ENCODE measurements around the gene ZCCHC2.
A peak's percentile ranks its signal among the peaks of the same experiment; 100 is the strongest.

ZCCHC2 gene

DNA sequence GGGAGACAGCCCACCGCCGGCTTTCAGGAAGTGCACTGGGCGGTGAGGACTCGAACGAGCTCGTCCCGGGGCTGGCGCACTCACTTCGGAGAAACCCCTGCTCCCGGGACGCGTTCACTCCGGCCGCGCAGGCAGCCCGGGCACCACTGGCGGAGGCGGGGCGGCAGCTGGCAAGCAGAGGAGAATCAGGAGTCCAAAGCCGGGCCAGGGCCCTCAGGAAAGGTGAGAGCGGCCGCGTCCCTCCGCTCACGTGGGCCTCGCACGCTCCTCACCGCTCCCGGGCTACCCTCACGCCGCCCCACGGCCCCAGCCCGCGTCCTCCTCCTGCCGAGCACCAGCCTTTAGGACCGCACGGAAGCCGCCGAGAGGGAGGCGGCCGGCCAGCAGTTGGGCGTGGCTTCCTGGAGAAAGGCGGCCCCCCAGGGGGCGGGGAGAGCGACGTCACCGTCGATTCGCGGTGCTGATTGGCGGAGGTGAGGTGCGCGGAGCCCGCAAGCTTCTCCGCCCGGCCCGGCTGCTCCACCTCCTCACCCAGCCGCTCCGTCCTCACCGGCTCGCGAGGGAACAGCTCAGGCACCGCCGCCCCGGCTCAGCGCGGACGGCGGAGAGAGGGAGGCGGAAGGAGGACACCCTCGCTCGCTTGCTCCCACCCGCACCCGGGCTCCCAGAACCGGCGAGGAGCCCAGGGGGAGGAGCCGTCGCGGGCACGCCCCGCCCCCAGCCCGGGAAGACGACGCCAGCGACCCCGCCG is at the start of gene ZCCHC2:
TSS of gene ZCCHC2 (plus strand) at position 522 of the 751 bp plus-strand sequence. CDS start 400 bp downstream, outside the sequence.
- peak; percentile 99 for DNase-seq (ENCODE audit: low spot score)

DNA sequence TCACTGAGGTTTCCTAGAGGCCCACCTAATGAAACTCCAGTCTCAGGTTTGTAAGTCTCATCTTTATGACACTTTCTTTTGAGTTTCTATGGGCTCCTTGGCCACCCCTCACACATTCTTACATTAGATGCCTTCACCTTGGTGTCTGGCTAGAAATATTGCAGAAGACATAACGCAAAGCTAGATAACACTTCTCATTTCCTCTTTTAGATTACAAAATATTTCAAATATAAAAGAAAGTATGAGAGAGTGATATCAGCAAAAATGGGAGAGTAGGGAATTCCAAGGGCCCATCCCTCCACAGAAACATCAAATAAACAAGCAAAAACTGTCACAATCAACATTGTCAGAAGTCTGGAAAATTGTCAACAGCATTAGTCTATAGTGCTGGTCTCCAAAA is 43.3 kb upstream of the ZCCHC2 start:
- no peak for DNase-seq (ENCODE audit: low spot score)

DNA sequence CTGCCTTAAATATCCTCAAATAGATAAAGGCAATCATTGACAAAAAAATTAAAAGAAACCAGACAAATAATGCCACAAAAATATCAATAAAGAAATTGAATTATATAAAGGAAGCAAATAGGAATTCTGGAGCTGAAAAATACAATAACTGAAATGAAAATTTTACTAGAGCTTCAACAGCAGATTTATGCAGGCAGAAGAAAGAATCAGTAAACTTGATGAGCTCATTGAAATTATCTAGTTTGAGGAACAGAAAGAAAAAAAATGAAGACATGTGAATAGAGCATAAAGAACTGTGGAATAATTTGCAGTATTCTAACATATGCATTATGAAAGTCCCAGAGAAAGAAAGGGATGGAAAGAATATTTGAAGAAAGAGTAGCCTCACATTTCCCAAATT is 41.9 kb upstream of the ZCCHC2 start:
- DNase-seq (ENCODE audit: low spot score) = no peak

DNA sequence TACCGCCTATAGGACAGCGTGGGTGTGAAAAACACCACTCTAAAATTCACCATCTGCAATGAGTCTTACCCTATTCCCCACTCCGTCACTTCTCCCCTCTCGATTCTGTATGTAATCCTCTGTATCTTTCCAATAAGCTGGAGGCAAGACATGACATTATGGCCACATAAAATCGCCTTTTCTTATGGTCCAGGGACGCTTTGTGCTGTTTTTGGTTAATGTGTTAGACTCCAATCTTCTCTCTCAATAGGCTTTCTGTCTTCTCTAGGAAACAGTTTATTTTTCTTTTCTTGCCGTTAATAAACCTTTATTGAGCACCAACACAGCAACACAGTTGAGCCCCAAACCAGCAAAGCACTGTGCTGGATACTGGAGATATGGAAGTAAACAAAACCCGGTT is 37.9 kb upstream of the ZCCHC2 start:
- DNase-seq (ENCODE audit: low spot score) = no peak

GRCh38 chr18:62485684-62486083 is 37.1 kb upstream of the ZCCHC2 start:
- no peak for DNase-seq (ENCODE audit: low spot score)

DNA sequence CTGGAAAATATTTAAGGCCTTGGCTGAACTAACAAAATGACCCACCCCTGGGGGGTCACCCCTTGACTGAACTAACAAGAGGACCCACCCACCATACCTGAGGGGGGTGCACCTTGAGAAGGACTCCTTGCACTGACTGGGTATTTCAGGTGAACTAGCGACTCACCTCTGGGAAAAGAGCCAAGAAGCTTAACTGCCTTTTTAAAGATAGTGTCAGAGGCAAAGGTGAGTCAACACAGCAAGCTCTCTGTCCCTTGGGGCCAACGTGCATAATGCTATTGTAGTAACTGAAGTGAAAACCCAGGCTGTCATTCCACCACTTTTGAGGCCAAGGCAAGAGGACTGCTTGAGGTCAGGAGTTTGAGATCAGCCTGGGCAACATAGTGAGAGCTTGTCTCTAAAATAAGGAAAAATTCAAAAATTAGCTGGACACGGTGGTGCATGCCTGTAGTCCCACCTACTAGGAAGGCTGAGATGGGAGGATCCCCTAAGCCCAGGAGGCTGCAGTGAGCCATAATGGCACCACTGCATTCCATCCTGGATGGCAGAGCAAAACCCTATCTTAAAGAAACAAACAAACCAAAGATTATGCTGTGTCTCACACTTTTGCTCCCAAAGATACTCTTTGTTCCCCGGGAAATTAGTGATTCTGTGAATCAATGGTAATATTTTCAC is 36.4 kb upstream of the ZCCHC2 start:
- DNase-seq (ENCODE audit: low spot score) = no peak

- DNase-seq (ENCODE audit: low spot score) = no peak
Measured at GRCh38 chr18:62487161-62487560, 35.7 kb upstream of the ZCCHC2 start.

DNA sequence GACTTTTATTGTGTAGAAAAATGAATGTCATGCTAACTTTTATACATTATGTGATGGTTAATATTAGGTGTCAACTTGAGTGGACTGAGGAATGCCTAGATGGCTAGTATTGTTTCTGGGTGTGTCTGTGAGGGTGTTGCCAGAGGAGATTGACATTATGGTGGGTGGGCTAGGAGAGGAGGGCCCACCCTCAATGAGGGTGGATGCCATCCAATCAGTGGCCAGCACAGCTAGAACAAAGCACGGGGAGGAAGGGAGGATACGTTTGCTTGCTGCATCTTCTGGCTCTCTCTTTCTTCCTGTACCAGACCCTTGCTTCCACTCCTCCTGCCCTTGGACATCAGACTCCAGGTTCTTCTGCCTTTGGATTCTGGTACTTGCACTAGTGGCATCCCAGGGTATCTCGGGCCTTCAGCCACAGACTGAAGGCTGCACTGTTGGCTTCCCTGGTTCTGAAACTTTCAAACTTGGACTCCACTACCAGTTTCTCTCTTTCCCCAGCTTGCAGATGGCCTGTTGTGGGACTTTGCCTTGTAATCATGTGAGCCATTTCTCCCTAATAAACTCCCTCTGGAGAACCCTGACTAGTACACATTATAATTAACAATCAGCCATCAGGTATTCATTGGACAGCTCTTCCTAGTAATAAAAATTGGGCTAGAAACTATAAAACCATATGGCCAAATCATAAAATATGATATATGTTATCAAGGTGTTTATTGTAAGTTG is 31.7 kb upstream of the ZCCHC2 start:
- DNase-seq (ENCODE audit: low spot score) = no peak

DNA sequence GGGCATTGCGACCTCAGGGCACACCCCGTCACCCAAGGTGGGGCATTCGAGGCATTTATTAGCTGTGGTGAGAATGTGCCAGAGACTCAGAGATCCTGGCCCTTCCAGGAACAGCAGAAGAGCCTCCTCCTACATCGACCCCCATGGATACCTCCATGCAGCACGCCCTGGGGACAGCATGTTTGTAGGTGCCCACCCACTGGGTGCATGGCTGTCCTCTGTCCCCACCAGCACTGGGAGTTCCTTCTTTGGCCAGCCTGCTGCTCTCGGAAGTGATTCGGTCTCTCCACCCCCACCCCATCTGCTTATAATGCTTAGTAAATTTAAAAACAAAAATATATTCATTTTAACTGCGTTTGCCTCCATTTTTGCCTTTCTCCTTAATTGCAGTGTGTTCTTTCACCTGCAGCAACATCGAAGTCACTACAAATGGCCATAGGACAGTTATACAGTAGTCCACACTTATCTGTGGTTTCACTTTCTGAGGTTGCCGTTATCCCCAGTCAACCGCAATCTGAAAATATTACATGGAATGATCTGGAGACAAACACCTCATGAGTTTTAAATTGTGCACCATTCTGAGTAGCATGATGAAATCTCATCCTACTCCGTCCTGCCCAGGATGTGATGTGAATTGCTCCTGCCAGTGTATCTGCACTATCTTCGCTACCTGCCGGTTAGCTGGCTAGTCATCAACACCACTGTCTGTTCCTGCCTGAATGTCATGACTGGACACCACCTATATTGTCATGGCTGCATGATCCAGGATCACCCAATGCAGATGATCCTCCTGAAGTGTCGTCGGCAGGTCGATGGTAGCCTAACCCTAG is 29.6 kb upstream of the ZCCHC2 start:
- DNase-seq (ENCODE audit: low spot score) = no peak

GRCh38 chr18:62494764-62495163 is 28.1 kb upstream of the ZCCHC2 start:
- no peak for DNase-seq (ENCODE audit: low spot score)

DNA sequence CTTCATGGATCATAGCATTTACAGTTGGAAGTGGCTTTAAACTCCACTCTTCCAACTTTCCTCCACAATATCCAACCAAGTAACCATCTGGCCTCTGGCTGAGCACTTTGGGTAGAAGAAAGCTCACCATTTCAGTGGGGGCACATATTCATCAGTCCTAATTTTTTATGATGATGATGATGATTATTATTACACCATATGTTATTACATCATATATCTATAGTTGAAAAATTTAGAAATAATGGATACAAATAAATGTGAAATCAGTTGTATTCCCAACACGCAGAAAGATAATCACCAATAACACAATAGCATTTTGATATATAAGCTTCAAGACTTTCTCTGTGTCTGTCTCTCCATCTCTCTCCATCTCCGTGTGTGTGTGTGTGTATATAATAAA is 26.6 kb upstream of the ZCCHC2 start:
- DNase-seq (ENCODE audit: low spot score) = no peak

DNA sequence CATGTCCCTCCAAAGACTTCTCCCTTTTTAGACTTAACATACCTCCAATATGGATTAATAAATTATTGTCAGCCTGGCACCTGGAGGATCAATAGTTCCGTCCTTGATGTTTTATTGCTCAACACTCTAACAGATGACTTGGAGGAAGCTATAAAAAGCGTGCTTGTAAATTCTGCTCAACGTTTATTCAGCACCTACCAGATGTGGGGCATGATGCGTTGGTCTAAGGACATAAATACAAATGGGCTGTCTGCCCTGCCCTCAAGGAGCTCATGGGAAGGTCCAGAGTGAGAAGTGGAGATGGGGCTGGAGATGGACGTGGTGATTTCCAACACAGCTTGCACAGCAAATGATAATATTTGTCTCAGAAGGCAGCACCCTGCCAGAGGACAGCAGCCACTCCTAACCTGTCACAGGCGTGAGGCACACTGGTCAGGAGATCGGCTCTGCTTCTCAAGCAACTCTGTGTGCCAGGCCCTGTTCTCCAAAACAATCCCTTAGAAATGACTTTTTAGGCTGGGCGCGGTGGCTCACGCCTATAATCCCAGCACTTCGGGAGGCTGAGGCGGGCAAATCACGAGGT is 25.5 kb upstream of the ZCCHC2 start:
- DNase-seq (ENCODE audit: low spot score) = no peak

- no peak for DNase-seq (ENCODE audit: low spot score)
Measured at GRCh38 chr18:62498616-62499262, 24.1 kb upstream of the ZCCHC2 start.

DNA sequence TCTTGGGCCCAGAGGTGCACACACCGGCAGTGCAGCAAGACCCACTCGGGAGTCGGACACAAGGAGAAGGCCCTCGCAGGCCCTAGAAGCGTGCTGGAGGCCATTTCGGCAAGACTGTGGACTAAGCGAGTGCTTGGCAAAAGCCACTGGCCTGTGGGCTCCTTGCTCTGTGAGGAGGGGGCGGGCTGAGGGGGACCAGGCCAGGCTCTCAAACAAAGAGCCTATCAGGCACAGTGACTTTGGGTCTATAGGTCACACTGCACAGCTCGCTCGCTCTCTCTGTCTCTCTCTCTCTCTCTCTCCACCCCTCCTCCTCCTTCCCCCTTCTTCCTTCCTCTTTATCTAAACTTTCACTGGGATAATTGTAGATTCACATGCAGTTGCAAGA is 23.6 kb upstream of the ZCCHC2 start:
- no peak for DNase-seq (ENCODE audit: low spot score)

DNA sequence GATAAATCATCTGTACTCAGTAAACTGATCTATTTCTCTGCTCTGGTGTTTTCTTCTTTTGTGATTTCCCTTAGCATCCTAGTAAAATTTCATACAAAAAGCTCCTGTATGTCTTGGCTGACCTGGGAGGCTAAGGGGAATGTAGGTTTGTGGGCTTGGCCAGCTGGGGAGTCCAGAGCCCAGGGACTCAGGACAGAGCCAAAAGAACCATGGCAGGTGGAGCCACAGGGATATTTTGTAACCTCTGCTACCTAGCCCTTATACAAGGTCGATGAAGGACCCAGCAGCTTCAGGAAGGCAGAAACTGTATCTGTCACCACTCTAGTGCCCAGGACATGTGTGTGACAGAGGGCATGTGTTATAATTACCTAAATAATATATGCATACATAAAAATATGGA is 22.7 kb upstream of the ZCCHC2 start:
- DNase-seq (ENCODE audit: low spot score) = no peak

DNA sequence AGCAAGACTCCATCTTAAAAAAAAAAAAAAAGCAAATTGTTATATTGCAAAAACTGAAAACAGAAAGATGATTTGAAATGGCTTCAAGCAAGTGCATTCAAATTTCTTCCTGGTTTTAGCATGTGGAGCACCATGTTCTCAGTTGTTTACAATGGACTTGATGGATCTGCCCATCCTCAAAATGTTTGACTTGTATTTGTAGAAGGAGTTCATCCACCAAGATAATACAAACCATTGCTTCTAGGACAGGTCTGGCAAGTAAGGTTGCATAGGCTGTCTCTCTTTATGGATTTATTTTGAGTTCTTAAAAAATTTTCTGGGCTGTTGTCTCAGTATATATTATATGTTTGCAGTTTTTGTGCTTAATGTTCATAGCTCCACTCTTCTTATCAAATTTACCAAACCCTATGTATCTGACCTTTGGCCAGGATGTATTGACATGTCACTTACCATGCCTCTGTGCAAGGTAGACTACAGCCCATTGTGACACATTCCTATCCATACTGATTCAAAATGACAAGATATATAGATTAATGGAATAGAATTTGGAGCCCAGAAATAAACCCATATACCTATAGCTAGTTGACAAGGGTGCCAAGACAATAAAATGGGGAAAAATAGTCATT is 21.7 kb upstream of the ZCCHC2 start:
- no peak for DNase-seq (ENCODE audit: low spot score)

DNA sequence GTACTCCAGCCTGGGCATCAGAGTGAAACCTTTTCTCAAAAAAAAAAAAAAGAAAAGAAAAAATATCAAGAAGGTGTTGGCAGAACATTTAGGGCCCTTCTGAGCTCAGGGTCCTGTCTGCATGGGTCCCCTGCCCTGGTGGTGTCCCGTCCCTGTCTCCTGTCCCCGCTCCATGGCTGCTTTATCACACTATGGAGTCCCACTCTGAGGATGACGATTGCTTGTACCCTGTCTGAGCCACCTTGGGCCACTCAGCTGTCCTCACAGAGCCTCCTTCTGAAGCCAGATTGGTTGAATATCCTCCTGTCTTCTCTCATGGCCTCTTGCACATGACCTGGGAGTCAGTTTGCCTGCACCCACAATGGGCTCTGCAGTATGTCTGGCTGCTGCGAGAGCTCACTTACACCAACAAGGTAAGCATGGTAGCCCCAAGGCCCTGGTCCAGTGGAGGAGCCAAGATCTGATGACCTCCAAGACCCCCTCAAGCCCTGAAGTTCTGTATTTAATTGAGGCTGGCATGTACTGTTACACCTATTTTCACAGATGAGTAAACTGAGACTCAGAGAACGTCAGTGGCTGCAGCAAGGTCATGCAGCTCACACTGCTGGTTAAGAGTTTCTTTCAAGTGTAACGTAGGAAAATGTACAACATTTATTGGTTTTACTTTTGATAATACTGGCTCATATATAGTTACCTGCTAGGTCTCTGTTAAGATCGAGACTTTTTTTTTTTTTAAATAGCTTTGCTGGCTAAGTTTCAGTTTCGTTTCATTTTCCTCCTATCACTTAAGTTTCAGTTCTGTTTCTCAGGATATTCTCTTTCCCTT is 16.9 kb upstream of the ZCCHC2 start:
- DNase-seq (ENCODE audit: low spot score) = no peak

DNA sequence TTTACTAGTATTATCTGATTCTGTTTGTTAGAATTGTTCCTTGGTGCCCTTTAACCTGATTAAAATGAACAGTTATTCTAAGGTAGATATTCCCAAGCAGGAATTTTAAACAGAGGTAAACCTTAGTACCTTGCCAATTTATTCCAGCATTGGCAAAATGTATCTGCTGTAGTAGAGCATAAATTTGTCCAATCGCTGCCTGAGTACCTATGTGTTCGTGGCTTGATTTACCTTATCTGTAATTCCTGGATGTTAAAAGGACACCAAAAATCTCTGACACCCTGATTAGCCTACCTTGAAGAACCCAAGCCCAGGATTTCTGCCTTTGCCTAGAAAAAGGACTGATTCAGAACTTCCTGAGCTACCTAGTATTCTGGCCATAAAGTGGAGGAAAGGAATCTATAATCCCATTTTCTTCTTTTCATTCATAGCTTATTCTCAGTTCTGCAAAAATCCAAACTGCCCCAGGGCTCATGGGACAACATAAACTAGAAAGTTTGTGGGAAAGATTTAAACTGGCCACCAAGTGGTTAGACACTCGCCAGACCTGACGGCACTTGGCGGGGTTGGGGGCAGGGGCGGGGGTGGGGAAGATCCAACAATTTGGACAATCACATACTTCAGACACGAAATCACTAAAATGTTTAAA is 16.2 kb upstream of the ZCCHC2 start:
- DNase-seq (ENCODE audit: low spot score) = no peak

DNA sequence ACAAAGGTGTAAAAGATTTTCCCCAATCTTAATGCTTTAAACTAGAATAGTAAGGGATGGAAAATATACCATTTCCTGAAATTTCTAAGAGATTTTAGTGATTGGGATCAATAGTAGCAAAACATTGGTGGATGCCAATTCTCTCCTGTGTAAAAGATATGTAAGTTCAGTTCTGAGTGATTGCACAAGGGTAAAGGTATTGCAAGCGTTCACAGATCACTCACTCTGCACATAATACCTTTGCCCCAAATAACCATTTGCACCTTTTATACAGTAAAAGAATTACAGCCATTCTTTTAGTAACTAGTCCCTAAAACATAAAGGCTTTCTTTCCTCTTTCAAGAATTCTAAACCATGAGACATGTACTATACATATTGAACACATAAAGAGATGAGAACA is 13.0 kb upstream of the ZCCHC2 start:
- no peak for DNase-seq (ENCODE audit: low spot score)

All from globus pallidus (tissue), 1 donor.